ENCODE results near the gene ARFGEF3.
A peak's percentile ranks its signal among the peaks of the same experiment; 100 is the strongest.
"Not testable (repeated sequence)": the region's sequence is repeated elsewhere in the genome, so short reads cannot be mapped to it uniquely, and the experiment has no call there.

The ARFGEF3 gene

DNA sequence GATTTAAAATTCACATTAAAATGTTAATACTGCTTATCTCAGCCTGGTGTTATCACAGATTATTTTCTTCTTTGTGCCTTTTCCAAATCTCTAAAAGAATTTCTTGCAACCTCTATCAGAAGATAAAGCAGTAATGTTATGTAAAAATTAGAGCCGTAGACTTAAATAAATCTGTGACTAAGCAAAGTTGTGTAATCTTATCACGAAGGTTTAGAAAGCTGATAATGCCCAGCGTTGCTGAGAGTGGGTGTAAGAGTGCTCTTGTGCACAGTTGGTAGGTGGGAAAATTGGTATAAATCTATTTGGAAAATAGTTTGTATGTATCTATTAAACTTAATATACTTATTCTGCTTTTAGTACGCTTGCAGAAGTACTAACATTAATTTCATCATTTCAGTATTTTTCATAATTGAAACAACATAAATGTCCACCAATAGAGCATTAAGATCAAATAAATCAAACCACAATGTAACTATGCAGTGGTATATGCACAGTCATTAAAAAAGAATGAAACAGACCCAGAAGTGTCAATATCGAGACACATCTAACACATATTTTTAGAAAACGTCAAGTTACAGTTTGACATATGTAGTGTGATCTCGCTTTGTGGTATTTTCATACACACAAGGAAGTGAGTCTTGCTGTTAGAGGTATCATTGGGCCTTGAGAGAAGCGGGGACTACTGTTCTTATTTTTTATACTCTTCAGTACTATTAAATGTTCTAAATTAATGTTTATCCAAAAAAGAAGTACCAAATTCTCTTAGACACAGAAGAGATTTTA lies 111.0 kb downstream of the ARFGEF3 start:
- DNase-seq (ENCODE audit: low spot score), result no peak

DNA sequence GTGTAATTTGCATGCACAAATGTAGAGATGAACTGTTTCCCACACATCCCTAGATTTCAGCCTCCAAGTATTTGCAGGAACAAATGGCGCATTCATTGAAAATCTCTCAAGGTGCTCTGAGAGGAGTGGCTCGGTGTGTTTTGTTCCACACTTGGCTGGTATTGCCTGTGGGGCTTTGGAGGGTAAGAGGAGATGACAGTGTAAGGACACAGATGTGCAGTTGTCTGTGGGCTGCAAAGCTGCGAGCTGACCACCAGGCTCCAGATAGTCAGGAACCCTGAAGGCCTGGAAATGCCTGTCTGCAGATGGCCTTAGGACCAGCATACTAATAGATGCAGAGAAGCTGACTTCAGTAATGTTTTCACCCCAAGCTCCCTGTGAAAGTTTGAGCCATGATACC lies 114.2 kb downstream of the ARFGEF3 start:
- DNase-seq (ENCODE audit: low spot score), result peak; percentile 5

GRCh38 chr6:138277835-138278234 lies 116.1 kb downstream of the ARFGEF3 start:
- no peak for DNase-seq (ENCODE audit: low spot score)

DNA sequence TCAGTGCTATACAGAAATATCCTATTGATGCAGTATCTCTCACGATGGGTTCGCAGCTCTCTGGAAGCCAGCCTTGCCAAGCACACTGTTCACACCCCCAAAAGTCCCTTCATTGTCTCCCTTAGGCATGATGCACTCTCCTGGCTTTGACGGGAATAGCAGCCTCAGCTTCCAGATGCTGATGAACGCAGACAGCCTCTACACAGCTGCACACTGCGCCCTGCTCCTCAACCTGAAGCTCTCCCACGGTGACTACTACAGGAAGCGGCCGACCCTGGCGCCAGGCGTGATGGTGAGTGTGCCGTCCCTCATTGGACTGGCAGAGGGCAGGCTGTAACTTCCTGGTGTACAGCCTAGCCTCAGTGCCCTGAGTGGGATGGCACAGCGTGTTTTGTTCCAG lies 116.6 kb downstream of the ARFGEF3 start:
- no peak for DNase-seq (ENCODE audit: low spot score)

- DNase-seq (ENCODE audit: low spot score), result no peak
Observed at GRCh38 chr6:138285800-138286199, 124.1 kb downstream of the ARFGEF3 start.

- no peak for DNase-seq (ENCODE audit: low spot score)
Observed at GRCh38 chr6:138286698-138287097, 125.0 kb downstream of the ARFGEF3 start.

GRCh38 chr6:138287144-138287955 lies 125.6 kb downstream of the ARFGEF3 start:
- peak; percentile 58 for DNase-seq (ENCODE audit: low spot score)

DNA sequence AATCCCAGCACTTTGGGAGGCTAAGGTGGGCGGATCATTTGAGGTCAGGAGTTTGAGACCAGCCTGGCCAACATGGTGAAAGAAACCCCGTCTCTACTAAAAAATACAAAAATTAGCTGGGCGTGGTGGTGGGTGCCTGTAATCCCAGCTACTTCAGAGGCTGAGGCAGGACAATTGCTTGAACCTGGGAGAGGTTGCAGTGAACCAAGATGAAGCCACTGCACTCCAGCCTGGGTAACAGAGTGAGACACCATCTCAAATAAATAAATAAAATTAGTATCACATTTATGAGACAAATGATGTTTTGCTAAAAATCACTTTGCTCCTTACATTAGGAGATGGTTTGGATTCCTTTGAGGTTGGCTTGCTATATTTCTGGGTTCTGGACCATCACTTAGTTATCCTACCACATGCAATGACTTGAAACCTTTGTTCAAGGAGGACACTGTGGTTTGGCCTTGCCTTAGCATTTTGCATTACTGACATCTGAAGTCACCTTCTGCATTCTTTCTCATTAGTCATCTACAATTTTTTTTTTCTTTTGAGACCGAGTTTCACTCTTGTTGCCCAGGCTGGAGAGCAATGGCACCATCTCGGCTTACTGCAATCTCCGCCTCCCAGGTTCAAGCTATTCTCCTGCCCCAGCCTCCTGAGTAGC lies 126.8 kb downstream of the ARFGEF3 start:
- DNase-seq (ENCODE audit: low spot score), result not testable (repeated sequence)

GRCh38 chr6:138289739-138290138 lies 128.0 kb downstream of the ARFGEF3 start:
- peak; percentile 11 for DNase-seq (ENCODE audit: low spot score)

- no peak for DNase-seq (ENCODE audit: low spot score)
Observed at GRCh38 chr6:138290423-138290962, 128.8 kb downstream of the ARFGEF3 start.

DNA sequence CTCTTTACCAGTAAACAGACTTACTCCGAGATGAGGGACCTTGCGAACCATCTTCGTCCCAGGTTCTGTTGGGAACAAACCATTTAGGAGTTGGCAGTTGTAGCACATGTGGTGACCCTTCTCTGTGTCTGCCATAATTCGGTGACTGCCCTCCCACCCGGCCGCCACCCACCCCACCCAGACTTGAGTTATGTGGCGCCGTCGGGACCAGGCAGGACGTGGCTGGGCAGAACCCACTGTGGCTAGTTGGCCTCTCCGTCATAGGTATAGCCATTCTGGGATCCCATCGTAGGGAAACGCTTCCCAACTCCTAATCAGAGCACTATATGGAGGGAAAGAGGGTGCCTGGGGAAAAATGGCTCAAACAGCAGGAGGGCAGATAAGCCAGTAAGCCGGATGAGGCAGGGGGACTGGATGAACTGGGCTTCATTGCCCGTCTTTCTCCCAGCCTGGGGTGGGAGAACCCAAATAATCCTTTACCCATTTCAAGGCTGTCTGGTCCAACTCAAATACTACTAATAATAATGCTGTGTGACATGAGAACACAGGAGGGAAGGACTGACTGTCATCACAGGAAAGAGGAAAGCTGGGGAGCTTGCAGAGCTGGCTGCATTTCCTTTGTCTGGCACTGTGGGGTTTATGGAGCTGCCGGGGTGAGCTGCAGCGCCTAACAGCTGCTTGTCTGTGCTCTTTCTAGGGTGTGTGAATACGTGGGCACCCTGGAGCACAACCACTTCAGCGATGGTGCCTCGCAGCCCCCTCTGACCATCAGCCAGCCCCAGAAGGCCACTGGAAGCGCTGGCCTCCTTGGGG lies 129.5 kb downstream of the ARFGEF3 start:
- DNase-seq (ENCODE audit: low spot score), result no peak

DNA sequence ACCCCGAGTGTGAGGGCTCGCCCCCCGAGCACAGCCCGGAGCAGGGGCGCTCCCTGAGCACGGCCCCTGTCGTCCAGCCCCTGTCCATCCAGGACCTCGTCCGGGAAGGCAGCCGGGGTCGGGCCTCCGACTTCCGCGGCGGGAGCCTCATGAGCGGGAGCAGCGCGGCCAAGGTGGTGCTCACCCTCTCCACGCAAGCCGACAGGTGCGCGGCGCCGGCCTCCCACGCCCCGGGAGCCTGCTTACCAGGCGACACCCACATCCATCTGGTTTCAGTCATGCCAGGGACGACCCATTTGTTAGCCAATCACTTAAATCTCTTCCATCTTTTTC lies 130.1 kb downstream of the ARFGEF3 start:
- DNase-seq (ENCODE audit: low spot score), result no peak

GRCh38 chr6:138292482-138292881 lies 130.7 kb downstream of the ARFGEF3 start:
- DNase-seq (ENCODE audit: low spot score), result no peak

GRCh38 chr6:138293428-138294395 lies 132.0 kb downstream of the ARFGEF3 start:
- no peak for DNase-seq (ENCODE audit: low spot score)

DNA sequence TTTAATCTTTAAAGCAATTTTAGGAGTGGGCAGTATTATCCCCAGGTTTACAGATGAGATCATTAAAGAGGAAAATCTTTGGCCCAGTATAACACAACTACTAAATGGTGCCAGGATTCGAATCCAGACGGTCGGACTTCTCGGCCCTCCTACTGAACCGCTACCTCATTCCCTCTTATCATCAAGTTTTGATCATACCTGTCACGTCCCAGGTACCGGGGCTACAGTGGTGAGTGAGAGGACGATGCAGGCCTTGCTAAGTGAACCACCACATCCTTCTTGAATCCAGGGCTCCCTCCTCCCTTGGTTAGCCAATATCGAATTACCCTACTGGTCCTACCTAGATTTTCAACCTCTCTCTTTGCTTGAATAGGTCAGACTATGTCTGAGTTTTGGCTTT lies 134.6 kb downstream of the ARFGEF3 start:
- no peak for DNase-seq (ENCODE audit: low spot score)

GRCh38 chr6:138296786-138297185 lies 135.0 kb downstream of the ARFGEF3 start:
- DNase-seq (ENCODE audit: low spot score), result no peak

GRCh38 chr6:138297761-138298298 lies 136.1 kb downstream of the ARFGEF3 start:
- no peak for DNase-seq (ENCODE audit: low spot score)

DNA sequence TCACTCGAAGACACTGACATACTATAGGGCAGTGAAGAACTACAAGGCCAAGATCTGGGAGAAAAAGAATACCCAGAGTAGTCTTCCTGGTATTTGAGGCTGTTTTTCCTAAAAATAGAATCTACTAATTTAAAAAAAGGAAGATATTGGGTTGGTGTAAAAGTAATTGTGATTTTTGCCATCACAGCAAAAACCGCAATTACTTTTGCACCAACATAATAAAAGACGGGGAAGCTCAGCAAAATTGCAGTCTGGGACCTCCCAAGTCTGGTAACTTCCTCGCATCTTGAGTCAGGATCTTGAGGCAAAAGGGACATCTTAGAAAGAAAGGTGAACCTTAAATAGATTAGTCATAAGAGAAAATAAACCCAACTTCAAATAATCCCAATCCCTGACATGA lies 138.7 kb downstream of the ARFGEF3 start:
- no peak for DNase-seq (ENCODE audit: low spot score)

DNA sequence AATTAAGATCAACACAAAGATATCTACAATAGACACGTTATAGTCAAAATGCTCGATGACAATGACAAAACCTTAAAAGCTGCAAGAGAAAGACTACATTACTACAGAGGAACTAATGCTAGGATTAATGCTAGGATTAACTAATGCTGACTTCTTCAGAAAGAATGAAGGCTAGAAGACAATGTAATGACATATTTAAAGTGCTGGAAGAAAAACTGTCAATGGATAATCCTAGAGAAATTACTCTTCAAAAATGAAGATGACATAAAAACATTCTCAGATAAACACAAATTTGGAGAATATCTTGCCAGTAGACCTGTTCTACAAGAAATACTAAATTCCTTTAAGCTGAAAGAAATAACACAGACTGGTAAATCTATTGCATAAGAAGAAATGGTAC lies 140.8 kb downstream of the ARFGEF3 start:
- no peak for DNase-seq (ENCODE audit: low spot score)

DNA sequence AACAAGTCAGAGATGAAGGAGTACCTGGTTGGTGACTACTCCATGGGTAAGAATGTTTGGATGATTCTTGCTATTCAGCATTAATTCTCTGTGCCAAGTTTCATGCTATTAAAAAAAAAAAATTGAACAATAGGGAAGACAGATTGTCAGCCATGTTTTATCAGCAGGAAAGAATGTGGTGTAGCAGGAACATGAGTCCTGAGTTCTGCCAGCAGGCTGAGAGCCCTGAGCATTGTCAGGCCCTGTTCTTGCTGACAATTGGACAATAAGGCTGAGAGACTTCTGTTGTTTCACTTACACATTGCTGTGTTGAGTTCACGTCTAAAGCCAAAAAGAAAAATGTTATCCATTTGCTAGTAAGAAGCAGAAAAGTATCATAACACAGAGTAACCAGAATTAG lies 145.6 kb downstream of the ARFGEF3 start:
- DNase-seq (ENCODE audit: low spot score), result no peak

All from NAMALWA (cell line).